ENCODE measurements around the gene DDR1.

GRCh38 chr6:30882204-30882758 is 2.0 kb upstream of the DDR1 start:
- TF ChIP-seq CTCF (IDR thresholded peaks at IDR 0.05) (no peak), EP300 (IDR thresholded peaks at IDR 0.05) (no peak), POLR2A (IDR thresholded peaks at IDR 0.05) (no peak)

All from gastroesophageal sphincter (tissue), 3 donors.